Keratinocyte (primary cell): ENCODE results near the gene FAM3A.

ENCODE experiments used
- EZH2 ChIP-seq: IDR thresholded peaks from one replicate; pipeline ENCODE4 v1.6.1; 2012; ENCODE audit warnings: inconsistent platforms, mild to moderate bottlenecking, low read length, moderate library complexity
- TF ChIP-seq, protein P1 (sequence below), 3 experiments: IDR thresholded peaks in 1 of 3; conservative IDR thresholded peaks in 1 of 3; optimal IDR thresholded peaks in 1 of 3; 2 replicates in 2 of 3; 3 replicates in 1 of 3; pipeline versions ENCODE3 to v1.5.1; 2011; ENCODE audit warnings: low read length in 3 of 3, mild to moderate bottlenecking in 3 of 3, moderate library complexity in 2 of 3, control low read depth in 1 of 3, inconsistent platforms in 1 of 3; ENCODE audit not compliant: insufficient read depth in 2 of 3; ENCODE audit errors: extremely low read depth in 1 of 3

DNA sequence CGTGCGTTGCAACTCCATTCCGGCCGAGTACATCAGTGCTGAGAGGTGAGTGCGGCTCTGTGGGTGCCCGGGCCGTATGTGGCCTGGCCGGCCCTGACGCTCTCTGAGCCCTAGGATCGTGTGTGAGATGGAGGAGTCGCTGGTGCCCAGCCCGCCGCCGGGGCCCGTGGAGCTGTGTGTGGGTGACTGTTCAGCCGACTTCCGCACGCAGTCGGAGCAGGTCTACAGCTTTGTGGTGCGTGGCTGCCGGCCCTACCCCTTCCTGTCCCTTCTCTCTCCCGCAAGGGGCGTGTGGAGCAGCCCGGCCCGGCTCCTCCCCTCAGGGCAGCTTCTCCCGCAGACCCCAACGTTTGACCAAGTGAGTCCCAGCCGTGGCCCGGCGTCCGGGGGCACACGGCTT is 50.0 kb downstream of the FAM3A start:
- no peak for TF ChIP-seq EZH2
- TF ChIP-seq, protein P1, sequence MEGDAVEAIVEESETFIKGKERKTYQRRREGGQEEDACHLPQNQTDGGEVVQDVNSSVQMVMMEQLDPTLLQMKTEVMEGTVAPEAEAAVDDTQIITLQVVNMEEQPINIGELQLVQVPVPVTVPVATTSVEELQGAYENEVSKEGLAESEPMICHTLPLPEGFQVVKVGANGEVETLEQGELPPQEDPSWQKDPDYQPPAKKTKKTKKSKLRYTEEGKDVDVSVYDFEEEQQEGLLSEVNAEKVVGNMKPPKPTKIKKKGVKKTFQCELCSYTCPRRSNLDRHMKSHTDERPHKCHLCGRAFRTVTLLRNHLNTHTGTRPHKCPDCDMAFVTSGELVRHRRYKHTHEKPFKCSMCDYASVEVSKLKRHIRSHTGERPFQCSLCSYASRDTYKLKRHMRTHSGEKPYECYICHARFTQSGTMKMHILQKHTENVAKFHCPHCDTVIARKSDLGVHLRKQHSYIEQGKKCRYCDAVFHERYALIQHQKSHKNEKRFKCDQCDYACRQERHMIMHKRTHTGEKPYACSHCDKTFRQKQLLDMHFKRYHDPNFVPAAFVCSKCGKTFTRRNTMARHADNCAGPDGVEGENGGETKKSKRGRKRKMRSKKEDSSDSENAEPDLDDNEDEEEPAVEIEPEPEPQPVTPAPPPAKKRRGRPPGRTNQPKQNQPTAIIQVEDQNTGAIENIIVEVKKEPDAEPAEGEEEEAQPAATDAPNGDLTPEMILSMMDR (optimal IDR thresholded peaks at IDR 0.05 in 1 of 3, IDR thresholded peaks at IDR 0.05 in 1 of 3, conservative IDR thresholded peaks at IDR 0.05 in 1 of 3; ENCODE audit: extremely low read depth in 1 of 3, insufficient read depth in 2 of 3, low read length in 3 of 3), result no peak
